UCSD-AML1 (cell line): ENCODE measurements around the gene TANGO2.

Experiments used
- DNase-seq: peaks from one replicate; lab custom pipeline; 2025; ENCODE audit not compliant: unreplicated experiment; lab: John Stamatoyannopoulos, UW

The TANGO2 gene, protein sequence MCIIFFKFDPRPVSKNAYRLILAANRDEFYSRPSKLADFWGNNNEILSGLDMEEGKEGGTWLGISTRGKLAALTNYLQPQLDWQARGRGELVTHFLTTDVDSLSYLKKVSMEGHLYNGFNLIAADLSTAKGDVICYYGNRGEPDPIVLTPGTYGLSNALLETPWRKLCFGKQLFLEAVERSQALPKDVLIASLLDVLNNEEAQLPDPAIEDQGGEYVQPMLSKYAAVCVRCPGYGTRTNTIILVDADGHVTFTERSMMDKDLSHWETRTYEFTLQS

DNA sequence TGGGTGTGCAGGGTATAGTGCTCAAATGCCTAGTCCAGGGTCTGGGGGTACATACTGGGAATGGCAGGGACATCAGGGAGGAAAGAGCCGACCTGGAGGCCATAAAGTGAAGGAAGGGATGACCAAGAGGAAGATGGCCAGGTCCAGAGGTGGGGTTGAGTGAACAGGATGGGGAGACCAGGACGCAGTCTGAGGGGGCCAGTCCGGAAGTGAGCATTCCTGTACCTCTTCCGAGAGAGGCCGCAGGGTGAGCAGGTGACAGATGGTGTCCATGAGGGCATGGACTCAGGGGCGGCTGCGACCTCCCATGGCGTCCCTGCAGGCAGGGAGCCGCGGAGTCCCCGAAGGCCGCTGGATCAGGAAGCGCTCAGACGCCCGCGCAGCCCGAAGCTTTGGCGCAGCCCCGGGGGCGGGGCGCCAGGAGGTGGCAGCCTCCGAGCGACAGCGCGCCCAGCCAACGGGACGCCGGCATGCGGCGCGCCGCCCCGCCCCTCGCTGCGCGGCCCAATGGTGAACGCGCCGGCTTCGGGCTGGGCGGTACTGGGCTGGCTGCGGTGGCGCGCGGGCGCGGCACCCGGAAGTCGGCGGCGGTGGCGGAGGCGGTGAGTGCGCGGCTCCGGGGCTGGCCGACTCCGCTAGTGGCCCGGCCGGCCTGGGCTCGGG, at the start of gene TANGO2:
TANGO2 (plus strand) TSS at position 578 of the 663 bp plus-strand sequence. CDS start 15,689 bp downstream, outside the sequence.
- peak; percentile 96 for DNase-seq

DNA sequence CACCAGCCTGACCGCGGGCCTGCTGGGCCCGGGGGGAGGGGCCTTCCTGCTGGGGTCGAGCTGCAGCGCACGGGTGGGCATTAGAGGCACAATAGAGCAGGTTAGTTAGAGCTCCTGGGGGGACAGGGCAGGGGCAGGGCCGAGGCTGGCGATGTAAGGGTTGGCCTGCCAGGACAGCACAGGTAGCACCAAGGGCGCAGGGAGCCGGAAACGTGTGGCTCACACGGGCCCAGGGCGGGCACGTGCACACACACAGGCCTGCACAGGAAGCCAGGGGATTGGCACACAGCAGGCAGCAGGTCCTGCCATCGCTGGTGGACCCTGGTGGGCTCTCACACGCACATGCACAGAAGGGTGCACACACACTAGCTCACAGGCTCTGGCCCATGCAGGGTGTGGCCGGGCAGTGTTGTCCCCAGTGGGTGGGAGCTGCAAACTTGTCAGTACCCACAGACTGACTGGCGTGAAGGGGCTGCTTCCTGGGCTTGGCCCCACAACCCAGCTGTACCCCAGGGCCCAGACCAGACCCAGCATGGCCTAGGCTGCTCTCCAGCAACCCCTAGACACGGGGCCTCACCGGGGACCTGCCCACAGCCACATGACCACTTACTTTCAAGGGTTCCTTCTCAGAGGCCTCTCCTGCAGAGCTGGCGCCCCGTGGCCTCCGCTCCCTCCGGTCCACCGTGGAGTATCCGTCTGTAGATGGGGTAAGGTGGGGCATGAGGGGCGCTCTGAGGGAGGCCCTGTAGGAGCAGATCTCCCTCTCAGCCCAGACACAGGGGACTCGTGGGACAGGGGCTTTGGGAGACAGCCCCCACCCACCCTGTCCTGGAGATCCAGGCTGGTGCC, 49.4 kb upstream of the TANGO2 start:
- DNase-seq: no peak

DNA sequence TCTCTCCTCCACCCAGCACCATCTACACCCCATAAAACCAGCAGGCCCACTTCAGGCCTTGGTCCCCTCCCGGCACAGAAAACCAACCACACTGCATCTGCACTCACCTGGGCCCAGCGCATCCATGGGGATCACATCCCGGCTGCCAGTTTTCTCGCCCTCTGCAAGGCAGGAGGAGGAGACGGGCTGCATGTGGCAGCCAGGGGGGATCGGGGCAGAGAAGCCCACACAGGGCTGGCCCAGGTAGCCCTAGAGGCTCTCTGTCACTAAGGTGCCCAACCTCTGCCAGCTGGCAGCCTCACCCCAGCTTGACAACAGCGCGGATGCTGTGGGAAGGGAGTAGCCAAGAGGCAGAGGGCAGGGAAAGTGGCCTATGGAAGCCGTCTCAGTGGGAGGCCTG, 48.7 kb upstream of the TANGO2 start:
- DNase-seq: no peak

DNA sequence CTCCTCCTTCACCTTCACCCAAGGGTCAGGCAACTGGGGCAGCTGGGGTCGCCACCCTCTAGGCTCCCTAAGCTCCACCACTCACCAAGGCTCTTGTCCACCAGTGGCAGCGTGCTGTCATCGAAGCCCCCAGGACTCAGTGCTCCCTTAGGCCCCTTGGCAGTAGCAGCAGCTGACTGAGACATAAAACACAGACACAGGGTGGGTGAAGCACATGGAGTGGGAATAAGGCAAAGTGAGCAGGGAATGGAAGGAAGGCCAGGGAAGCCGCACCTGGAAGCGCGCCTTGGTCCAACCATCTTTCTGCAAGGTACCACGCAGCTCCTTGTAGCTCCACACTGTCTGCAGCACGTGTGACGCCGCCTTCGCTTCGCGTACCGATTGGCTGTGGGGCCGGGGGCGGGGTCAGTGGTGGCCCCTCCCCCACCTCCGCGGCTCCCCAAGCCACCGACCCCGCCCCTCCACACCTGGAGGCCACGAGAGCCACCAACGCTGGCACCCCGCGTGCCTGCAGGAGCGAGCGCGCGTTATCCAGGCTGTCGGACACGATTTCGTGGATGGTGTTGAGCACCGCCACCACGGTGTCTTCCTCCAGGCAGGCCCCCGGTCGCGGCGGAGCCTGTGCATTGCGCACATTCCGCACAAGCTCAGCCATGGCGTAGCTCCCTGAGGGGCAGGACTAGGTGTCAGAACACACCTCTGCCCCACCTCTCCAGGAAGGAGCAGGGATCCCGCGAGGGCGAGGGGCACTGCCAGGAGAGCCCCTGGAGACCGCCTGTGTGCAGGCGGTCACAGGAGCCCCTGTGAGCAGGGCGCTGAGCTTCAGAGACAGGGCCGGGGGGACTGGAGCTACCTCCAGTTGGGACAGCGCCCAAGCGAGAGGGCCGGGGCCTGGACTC, 48.0 kb upstream of the TANGO2 start:
- no peak for DNase-seq

DNA sequence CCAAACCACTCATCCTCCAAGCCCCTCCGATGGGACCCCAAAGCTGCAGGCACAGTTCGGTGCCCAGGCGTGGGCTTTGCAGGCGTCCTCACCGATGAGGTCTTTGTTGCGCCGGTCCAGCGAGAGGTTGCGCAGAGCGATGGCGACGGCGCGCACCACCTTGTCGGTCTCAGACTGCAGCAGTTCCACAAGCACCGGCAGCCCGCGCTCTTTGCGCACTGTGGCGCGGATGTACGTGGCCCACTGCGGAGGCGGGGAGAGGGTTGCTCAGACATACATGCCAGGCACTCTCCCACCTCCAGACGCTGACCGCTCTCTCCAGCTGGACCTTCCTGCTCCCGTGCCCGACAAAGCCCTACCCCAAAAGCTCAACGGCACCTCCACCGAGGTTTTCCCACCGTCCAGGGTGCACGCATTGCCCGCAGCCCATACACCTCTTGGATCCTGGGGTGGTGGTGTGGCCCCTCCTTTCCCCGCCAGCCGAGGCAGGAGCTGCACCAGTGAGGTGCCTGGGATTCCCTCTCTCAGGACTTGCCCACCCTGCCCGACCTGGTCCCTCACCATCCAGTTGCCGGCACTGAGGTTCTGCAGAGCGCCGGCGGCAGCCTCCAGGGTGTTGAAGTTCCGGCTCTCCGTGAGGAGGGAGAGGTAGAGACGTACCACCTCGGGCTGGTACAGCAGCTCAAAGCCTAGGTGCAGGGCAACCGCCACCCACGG, 47.2 kb upstream of the TANGO2 start:
- no peak for DNase-seq

DNA sequence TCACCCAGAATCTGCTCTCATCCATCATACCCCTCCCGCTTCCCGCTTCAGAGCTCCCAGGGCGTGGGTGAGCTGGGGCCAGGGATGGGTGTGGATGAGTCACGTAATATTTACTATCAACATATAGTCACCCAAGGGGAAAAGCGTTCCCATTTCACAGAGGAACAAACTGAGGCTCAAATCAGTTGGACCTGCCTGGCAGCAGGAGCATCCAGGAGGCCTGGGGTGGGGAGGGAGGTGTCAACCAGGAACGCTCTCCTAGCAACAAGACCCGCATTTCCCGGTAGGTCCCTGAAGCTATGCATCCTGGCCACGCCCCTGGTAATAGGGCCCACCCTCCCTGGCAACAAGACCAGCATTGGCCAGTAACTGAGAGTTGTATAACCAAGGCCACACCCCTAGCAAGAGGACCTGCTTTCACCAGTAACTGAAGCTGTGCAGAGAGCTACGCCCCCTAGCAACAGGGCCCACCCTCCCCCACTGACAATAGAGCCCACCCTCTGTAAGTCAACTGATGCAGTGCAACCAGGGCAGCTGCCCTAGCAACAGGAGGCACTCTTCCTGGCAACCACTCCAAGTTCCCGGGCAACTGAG, 46.5 kb upstream of the TANGO2 start:
- DNase-seq: peak; percentile 47

DNA sequence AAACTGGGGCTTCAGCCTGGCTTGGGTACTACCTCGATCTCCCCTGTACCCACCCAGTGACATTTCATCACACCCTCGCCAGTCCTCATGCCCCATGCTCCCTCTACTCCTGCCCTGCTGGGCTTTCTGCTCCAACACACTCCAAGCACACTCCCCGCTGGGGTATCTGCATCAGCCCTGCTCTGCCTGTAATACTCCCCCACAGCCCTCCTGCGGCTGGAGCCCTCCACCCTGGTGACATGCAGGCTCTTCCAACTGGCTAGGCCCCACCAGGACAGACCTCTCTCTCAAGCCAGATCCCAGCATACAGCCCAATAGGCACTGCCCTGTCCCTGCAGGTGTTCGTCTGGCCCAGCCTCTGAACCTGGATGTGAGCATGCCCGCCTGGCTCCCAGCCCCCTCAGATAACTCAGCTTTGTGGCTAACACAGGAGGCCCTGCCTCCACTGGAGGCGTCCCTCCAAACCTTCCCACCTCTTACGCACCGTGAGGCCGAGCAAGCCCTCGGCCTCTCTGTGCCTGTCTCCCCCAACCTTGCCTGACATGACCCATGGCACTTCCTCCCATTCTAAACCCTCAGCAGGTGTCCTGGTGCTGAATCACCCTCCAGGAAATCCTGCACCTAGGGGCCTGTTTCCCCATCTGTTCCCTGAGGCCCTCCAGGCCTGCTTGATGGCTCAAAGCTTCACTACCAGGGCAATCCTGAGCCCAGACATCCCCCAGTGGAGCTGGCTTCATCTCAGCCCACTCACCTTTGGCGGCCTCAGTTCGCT, 45.8 kb upstream of the TANGO2 start:
- peak; percentile 46 for DNase-seq

DNA sequence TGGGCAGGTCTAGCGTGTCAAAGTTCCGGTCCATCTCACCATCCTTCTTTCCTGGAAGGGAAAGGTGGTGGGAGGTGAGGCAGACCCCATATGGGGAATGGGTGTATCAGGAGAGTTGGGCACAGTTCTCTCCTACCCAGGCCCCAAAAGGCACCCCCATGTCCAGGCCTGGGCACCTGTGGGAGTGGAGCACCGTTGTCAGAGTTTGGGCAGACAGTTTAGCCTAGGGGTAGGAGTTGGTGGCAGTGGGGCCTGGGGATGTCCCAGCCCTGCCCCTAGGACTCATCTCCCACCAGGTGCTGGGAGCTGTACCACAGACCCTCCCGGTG, 45.2 kb upstream of the TANGO2 start:
- DNase-seq: no peak

DNA sequence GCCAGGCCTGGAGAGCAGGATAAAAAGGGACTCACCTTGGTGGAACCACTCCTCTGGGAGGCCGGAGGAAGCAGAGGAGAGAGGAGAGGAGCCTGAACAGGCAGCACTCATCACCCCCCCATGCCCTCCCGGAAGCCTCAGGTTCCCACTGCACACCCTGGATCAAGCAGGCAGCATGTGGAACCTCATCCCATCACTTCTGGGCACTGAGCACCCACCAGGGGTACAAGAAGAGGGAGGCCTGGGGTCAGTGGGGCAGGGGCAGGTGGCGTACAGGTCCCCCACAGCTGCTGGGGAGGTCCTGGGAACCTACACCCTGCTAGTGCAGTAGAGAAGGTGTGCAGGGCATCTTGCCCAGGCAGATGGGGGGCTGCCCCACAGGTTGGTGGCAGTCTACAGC, 44.2 kb upstream of the TANGO2 start:
- no peak for DNase-seq

DNA sequence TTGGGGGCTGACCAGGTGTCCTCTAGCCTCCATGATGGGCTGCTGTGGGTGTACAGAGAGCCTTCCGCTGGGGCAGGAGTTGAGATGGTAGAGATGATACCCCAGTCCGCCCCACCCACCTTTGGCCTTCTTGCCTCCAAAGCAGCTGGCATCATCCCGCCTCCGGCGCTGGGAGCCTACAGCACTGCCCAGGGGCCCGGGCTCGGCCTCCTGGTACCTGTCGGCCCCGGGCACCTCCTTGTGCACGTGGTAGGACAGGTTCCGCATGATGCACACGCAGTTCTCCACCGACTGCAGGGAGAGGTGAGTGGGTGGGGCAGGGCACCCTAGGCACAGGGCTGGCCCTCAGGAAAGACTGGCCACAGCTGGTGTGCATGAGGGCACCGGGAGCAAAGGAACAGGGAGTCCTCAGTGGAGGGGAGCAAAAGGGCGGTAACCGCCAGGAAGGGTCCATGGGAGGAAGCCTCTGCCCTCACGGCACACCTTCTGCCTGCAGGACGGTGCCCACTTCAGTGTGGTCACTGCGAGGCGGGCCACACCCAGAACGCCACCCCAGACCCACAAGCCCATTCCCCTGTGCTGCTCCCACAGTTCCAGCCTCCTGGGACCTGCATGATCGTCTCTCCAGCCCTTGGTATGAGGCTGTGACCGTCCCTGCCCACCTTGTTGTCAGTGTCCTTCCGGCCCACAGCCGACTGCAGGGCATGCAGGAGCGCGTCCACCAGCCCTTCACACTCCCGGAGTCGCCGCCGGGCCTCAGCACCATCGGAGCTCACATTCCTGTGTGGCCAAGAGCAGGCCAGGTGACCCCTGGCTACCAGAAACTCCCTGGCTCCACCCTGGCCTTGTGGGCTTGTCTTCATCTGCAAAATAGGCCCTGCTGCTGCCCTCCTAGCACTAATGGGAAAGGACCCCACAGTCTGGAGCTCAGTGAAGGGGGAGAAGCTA, 43.3 kb upstream of the TANGO2 start:
- no peak for DNase-seq

DNA sequence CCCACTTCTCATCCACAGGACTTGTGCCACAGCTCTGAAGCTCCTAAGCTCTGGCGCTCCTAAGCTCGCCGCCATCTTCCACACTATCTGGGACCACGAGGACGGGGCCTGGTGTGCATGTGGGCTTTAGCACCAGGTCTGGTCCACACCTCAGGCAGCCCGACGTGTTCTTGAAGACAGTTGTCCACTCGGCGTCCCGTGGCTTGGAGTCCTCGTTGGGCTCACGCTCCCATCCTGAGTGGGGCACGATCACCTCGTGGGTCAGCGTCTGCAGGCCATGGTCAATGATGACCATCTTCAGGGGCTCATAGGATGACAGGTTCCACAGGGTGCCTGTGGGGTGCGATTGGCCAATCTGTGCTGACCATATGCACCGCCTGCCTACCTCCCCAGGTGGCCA, 42.2 kb upstream of the TANGO2 start:
- no peak for DNase-seq

DNA sequence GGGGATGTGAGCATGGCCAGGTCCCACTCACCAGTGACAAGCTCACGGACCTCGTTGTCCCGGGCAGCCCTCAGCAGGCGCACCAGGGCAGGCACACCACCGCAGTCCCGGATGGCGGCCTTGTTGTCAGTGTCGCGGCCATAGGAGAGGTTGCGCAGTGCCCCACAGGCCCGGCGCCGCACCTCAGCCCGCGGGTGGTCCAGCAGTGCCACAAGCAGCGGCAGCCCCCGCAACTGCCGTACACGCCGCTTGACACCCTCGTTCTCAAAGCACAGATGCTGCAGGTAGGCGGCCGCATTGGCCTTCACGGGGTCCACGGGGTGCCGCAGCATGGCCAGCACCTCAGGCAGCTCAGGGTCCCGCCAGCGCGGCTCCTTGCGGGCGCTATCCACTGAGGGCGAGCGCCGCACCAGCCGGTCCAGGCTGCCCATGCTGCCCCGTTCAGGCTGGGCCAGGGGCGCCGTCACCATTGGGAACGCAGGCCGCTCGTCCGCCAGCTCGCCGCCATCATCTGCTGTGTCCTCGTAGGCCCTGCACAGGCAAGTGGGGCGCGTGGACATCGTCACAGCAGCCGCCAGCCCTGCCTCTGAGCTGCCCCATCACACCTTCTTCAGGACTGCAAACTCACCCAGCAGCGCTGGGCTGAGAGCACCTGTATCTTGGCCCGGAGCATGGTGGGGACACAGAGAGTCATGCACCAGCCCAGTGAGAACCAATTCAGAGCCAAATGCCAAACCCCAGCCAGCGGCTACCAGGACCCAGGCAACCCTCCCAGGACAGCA, 41.0 kb upstream of the TANGO2 start:
- no peak for DNase-seq

DNA sequence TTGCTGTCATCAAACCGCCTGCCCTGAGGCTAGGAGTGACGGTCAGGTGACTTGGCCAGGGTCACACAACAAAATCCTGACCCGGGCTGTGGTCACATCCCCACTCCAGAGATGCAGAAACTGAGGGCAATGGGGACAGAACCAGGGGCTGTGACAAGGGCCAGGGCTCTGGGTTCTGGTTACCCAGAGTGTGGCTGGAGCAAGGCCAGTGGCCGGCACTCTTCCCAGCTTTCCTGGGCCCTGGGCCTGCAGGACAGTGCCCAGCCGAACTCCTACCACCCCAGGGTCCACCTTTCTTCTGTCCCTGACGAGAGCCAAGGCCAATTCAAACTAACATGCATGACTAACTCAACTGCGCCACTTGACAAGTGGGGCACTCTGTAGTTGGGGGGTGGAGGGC, 40.1 kb upstream of the TANGO2 start:
- DNase-seq: no peak

DNA sequence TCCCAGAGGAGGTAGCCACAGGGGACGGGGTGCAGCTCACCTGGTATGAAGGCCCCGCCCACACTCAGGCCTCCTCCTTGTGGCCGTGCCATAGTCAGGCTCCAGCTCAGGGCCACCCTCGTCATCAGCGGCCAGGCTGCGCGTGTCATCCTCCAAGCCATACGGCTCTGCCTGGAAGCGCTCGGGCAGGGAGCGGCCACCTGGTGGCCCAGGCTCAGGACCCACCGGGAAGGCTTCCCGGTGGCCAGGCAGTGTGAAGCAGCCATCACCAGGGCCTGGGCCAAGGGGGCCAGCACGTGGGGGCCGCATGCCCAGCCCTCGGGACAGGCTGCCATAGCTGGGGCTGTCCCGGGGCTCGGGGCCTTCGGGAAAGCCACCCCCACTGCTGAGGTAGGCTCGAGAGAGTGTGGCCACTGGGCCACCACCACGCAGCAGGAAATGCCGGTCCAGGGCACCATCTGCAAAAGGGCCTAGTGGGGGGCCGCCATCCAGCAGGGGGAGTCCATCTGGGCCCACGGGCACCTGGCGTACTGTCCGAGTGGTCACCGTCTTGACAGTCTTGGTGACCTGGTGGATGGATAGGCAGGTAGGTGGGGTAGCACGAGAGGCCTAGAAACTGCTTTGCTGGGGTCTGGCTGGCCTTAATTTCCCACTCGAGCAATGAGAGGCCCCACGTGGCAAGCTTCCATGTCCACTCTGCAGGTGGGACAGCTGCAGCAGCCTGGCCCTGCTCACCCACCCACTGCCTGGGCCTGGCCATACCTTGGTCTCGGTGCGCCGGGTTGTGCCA, 39.5 kb upstream of the TANGO2 start:
- no peak for DNase-seq

DNA sequence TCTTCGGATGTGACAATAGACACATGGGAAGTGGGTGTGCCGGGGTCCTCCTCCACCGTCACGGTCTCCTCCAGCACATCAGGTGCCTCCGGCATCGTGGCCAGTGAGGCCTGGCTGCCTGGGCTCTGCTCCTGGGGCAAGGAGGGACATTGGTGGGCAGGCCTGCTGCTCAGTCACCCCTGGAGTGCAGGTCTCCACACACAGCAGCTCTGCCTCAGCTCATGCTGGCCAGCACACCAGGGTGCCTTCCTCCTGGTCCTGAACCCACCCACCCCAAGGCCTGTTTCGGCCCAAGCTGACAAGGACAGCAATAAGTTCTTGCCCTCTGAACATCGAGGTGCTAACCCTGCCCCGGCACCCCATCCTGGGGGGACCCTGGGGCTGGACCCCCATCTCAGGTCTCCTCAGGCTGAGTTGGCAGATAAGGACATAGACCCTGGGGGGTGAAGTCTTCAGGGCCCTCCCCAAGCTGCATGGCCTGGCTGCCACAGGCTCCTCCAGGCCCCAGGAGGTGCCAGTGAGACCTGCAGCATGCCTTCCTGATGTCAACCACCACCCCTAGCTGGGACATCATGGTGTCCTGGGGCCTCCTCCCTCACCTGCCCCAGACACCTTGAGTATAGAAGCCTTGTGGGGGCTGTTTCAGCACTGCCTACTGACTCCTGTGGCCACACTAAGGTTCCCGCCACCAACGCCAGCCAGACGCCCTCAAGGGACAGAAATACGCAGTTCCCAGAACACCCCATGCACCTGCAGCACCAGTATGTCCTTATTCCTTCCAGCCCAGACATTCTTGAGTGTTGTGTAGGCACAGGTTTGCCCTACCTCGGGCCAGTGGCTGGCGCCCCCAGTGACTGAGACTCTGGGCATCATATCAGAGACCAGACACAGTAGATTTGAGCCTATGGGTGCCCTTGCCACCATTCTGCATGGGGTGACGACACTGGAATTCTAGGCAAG, 38.7 kb upstream of the TANGO2 start:
- no peak for DNase-seq
